GM12874 (cell line): ENCODE data around the gene CCDC71L.

Source experiments
- CTCF ChIP-seq: IDR thresholded peaks from 2 replicates; pipeline ENCODE4 v1.5.1; 2011; ENCODE audit warnings: low read depth, mild to moderate bottlenecking, control low read depth, low read length, moderate library complexity; ENCODE audit not compliant: insufficient read depth

Gene CCDC71L

GRCh38 chr7:106617860-106618259 lies 43.1 kb downstream of the CCDC71L start:
- TF ChIP-seq CTCF = no peak

GRCh38 chr7:106616708-106617051 lies 44.3 kb downstream of the CCDC71L start:
- TF ChIP-seq CTCF = no peak

- no peak for TF ChIP-seq CTCF
Measured at GRCh38 chr7:106615808-106616707, 44.9 kb downstream of the CCDC71L start.

GRCh38 chr7:106614751-106615150 lies 46.2 kb downstream of the CCDC71L start:
- no peak for TF ChIP-seq CTCF

GRCh38 chr7:106613848-106614560 lies 47.0 kb downstream of the CCDC71L start:
- TF ChIP-seq CTCF = no peak

GRCh38 chr7:106613279-106613678 lies 47.7 kb downstream of the CCDC71L start:
- no peak for TF ChIP-seq CTCF

GRCh38 chr7:106612432-106612831 lies 48.5 kb downstream of the CCDC71L start:
- no peak for TF ChIP-seq CTCF
